SK-N-SH (cell line): ENCODE measurements around the gene ORC6. TPM values are rescaled to one million over a fixed set of nuclear protein-coding genes. Genes with fewer than 3 reads are reported as not detected.

ENCODE experiments used
- CTCF ChIA-PET: fragments of 300-600, 350-600 bp; formaldehyde crosslinking; extraction: SDS; loops from one replicate; lab custom pipeline; 2021; lab: Yijun Ruan, JAX
- POLR2A ChIA-PET: fragments of 350-600 bp; sonication (Branson Sonifier 250); formaldehyde crosslinking; extraction: SDS; loops from one replicate; lab custom pipeline; 2020; ENCODE audit warnings: antibody characterized with exemption, inconsistent platforms; lab: Yijun Ruan, JAX
- DNase-seq: peaks from one replicate; pipeline ENCODE4 v3.0.0; 2012
- H2AFZ ChIP-seq: fragments of 200-600 bp; sonication (generic); 2 replicates; pipeline ENCODE4 v1.8.1; 2016; ENCODE audit warnings: antibody characterized with exemption, mild to moderate bottlenecking, low read depth
- H3F3A ChIP-seq: fragments of 200-600 bp; sonication (generic); replicated peaks from 2 replicates; pipeline ENCODE3; 2016; ENCODE audit warnings: antibody characterized with exemption, mild to moderate bottlenecking; ENCODE audit not compliant: insufficient read depth
- H3K27ac ChIP-seq, 2 experiments: fragments of 200-500 bp in 1 of 2; fragments of 200-600 bp in 1 of 2; sonication (Bioruptor generic) in 1 of 2; sonication (generic), shearing (Covaris generic) in 1 of 2; 2 replicates each; pipeline versions ENCODE4 v1.5.1 to v1.6.1; 2014 to 2016; ENCODE audit warnings: low read depth in 2 of 2, inconsistent platforms in 1 of 2, low read length in 1 of 2, mild to moderate bottlenecking in 1 of 2, mixed read lengths in 1 of 2
- H3K27me3 ChIP-seq: fragments of 200-600 bp; sonication (generic), shearing (Covaris generic); 2 replicates; pipeline ENCODE4 v1.6.1; 2016; ENCODE audit warnings: mixed run types; ENCODE audit not compliant: insufficient read depth
- H3K36me3 ChIP-seq, 2 experiments: fragments of 200-500 bp in 1 of 2; fragments of 200-600 bp in 1 of 2; sonication (Bioruptor generic) in 1 of 2; sonication (generic) in 1 of 2; replicated peaks in 1 of 2; 2 replicates each; pipeline versions ENCODE3 to v1.5.1; 2014 to 2016; ENCODE audit warnings: low read length in 1 of 2, mild to moderate bottlenecking in 1 of 2; ENCODE audit not compliant: insufficient read depth in 2 of 2, control insufficient read depth in 1 of 2
- H3K4me1 ChIP-seq, 2 experiments: fragments of 200-500 bp in 1 of 2; fragments of 200-600 bp in 1 of 2; sonication (Bioruptor generic) in 1 of 2; sonication (generic), shearing (Covaris generic) in 1 of 2; 2 replicates each; pipeline versions ENCODE4 v1.5.1 to v1.6.1; 2014 to 2016; ENCODE audit warnings: low read depth in 1 of 2, low read length in 1 of 2, mixed run types in 1 of 2; ENCODE audit not compliant: insufficient read depth in 2 of 2, control insufficient read depth in 1 of 2
- H3K4me2 ChIP-seq: fragments of 200-600 bp; sonication (generic), shearing (Covaris generic); 2 replicates; pipeline ENCODE4 v1.6.1; 2017; ENCODE audit warnings: mixed run types
- H3K4me3 ChIP-seq, 2 experiments: fragments of 200-500 bp in 1 of 2; fragments of 200-600 bp in 1 of 2; sonication (Bioruptor generic) in 1 of 2; sonication (generic), shearing (Covaris generic) in 1 of 2; 2 replicates each; pipeline versions ENCODE4 v1.5.1 to v1.8.1; 2014 to 2016; ENCODE audit warnings: low read depth in 2 of 2, inconsistent platforms in 1 of 2, low read length in 1 of 2, mild to moderate bottlenecking in 1 of 2, mixed read lengths in 1 of 2, moderate library complexity in 1 of 2
- H3K79me2 ChIP-seq: fragments of 200-600 bp; sonication (generic); 2 replicates; pipeline ENCODE4 v1.8.1; 2017; ENCODE audit warnings: mild to moderate bottlenecking; ENCODE audit not compliant: insufficient read depth
- H3K9ac ChIP-seq: fragments of 200-600 bp; sonication (generic); 2 replicates; pipeline ENCODE4 v1.6.1; 2017; ENCODE audit warnings: mixed run types
- H3K9me2 ChIP-seq: fragments of 200-600 bp; sonication (generic); 2 replicates; pipeline ENCODE4 v1.6.1; 2017; ENCODE audit warnings: mixed run types
- H3K9me3 ChIP-seq: fragments of 200-600 bp; sonication (generic); 2 replicates; pipeline ENCODE4 v1.6.1; 2017; ENCODE audit warnings: mixed run types, mild to moderate bottlenecking, moderate library complexity
- H4K20me1 ChIP-seq: fragments of 200-600 bp; sonication (generic); 2 replicates; pipeline ENCODE4 v1.6.1; 2017; ENCODE audit warnings: mild to moderate bottlenecking, mixed run types; ENCODE audit not compliant: insufficient read depth
- ELF1 ChIP-seq: IDR thresholded peaks from 2 replicates; pipeline ENCODE4 v1.4.0; 2012
- EP300 ChIP-seq, 2 experiments: IDR thresholded peaks; 2 replicates each; pipeline versions ENCODE4 v1.4.0 to v1.6.1; 2012; ENCODE audit warnings: borderline replicate concordance in 1 of 2, low read depth in 1 of 2, low read length in 1 of 2
- FOSL2 ChIP-seq: IDR thresholded peaks from 2 replicates; pipeline ENCODE4 v1.4.0; 2012; ENCODE audit warnings: low read depth, mild to moderate bottlenecking, moderate library complexity, borderline replicate concordance
- FOXM1 ChIP-seq: IDR thresholded peaks from 2 replicates; pipeline ENCODE4 v1.4.0; 2012; ENCODE audit warnings: low read depth, mild to moderate bottlenecking
- JUND ChIP-seq: IDR thresholded peaks from 2 replicates; pipeline ENCODE4 v1.4.0; 2012
- MEF2A ChIP-seq: IDR thresholded peaks from 2 replicates; pipeline ENCODE4 v1.4.0; 2012; ENCODE audit warnings: low read depth, borderline replicate concordance
- MXI1 ChIP-seq: IDR thresholded peaks from 2 replicates; pipeline ENCODE4 v1.6.1; 2012; ENCODE audit warnings: mild to moderate bottlenecking, low read depth, low read length, improper control_type of control experiment
- NRF1 ChIP-seq: IDR thresholded peaks from 2 replicates; pipeline ENCODE4 v1.6.1; 2012; ENCODE audit warnings: low read depth, mild to moderate bottlenecking, low read length
- POLR2AphosphoS5 ChIP-seq: IDR thresholded peaks from 2 replicates; pipeline ENCODE4 v1.6.1; 2012; ENCODE audit warnings: low read depth, low read length
- RCOR1 ChIP-seq: fragments of 150-350 bp; IDR thresholded peaks from 2 replicates; pipeline ENCODE4 v1.6.1; 2017; ENCODE audit warnings: antibody characterized with exemption, low read length
- RFX5 ChIP-seq: IDR thresholded peaks from 2 replicates; pipeline ENCODE4 v1.6.1; 2012; ENCODE audit warnings: mild to moderate bottlenecking, improper control_type of control experiment, low read length
- TAF1 ChIP-seq: IDR thresholded peaks from 2 replicates; pipeline ENCODE4 v1.6.1; 2012; ENCODE audit warnings: low read depth, mild to moderate bottlenecking, low read length, moderate library complexity, borderline replicate concordance
- WGBS: methylation state at CpG from one replicate; pipeline ENCODE4 v1.1.6; 2017; ENCODE audit warnings: low lambda C conversion rate; 5-methylcytosine and 5-hydroxymethylcytosine counted together
- polyA plus RNA-seq, 3 experiments: library from polyadenylated mRNA; depleted of rRNA; stranded (reverse); fragments of >200 nt; gene quantifications; 2 replicates each; pipeline ENCODE4 v1.2.3, GENCODE V29; 2012
- TF ChIP-seq, protein P1 (sequence below): fragments of 150-350 bp; IDR thresholded peaks from 2 replicates; pipeline ENCODE4 v1.6.1; 2016; ENCODE audit warnings: mild to moderate bottlenecking, low read depth, low read length
- TF ChIP-seq, protein P2 (sequence below): fragments of 150-350 bp; IDR thresholded peaks from 2 replicates; pipeline ENCODE4 v1.6.1; 2017; ENCODE audit warnings: antibody characterized with exemption, low read length, low read depth, borderline replicate concordance
- TF ChIP-seq, protein P3 (sequence below): fragments of 200-600 bp; sonication (generic); IDR thresholded peaks from 2 replicates; pipeline ENCODE4 v1.6.1; 2017; ENCODE audit warnings: antibody characterized with exemption, mild to moderate bottlenecking, moderate library complexity
- TF ChIP-seq, protein P4 (sequence below): IDR thresholded peaks from 2 replicates; pipeline ENCODE4; 2012
- TF ChIP-seq, protein P5 (sequence below): IDR thresholded peaks from 2 replicates; pipeline ENCODE4 v1.4.0; 2012; ENCODE audit warnings: low read depth, borderline replicate concordance

The ORC6 gene
- polyA plus RNA-seq, 1 of the 3 experiments (the other 2 are of a cell fraction) = 17.4 TPM

DNA sequence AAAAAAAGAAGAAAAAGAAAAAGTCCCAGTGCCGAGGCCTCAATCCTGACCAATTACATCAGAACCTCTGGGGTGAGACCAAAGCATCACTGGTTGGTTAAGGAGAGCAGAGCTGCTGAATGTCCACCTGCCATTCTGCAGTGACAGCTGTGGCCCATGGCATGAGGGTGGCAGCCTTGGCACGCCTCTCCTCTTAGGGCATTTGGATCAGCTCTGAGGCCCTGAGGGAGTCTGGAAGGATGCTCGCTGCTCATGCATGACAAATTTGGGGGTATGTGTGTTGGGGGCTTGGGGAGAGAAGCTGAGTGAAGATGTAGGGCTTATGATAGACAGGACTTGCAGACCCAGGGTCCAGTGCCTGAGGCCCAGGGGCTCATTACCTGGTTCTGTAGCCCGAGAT, 32.4 kb downstream of the ORC6 start:
- no peaks in the 10 kb centered on the region for H3K9me2 ChIP-seq
- H3K9ac ChIP-seq = no peak overlapping the region
- H4K20me1 ChIP-seq = no peaks in the 10 kb centered on the region
- no peaks in the 10 kb centered on the region for H3K79me2 ChIP-seq
- no peak overlapping the region for H3K27ac ChIP-seq
- H2AFZ ChIP-seq = no peak overlapping the region
- no peak for DNase-seq
- CTCF ChIA-PET = interaction anchor here (0.7 to 1.3 kb wide), 2 partner anchors 25 to 35 kb away, joined by 3 to 4 read pairs; no protein-coding TSS in a partner anchor
- POLR2A ChIA-PET = interaction anchor here (0.7 kb wide), 1 partner anchor 1537 kb away, joined by 3 read pairs; no protein-coding TSS in a partner anchor
- H3K4me1 ChIP-seq = peaks cover 0 to 2% of the 10 kb centered on the region in 2 experiments; a peak in 1 of 4 replicates
- H3K4me2 ChIP-seq = no peak overlapping the region
- no peak overlapping the region for H3K4me3 ChIP-seq
- no peaks in the 10 kb centered on the region for H3K27me3 ChIP-seq
- H3K9me3 ChIP-seq = 0 out of 2 replicates have a peak, but pooled peaks cover 6% of the 10 kb centered on the region
- no peaks in the 10 kb centered on the region for H3F3A ChIP-seq
- H3K36me3 ChIP-seq = no peaks in the 10 kb centered on the region
- TF ChIP-seq TAF1 = no peak
- TF ChIP-seq MXI1 = no peak
- no peak for TF ChIP-seq MEF2A
- TF ChIP-seq, protein P1, sequence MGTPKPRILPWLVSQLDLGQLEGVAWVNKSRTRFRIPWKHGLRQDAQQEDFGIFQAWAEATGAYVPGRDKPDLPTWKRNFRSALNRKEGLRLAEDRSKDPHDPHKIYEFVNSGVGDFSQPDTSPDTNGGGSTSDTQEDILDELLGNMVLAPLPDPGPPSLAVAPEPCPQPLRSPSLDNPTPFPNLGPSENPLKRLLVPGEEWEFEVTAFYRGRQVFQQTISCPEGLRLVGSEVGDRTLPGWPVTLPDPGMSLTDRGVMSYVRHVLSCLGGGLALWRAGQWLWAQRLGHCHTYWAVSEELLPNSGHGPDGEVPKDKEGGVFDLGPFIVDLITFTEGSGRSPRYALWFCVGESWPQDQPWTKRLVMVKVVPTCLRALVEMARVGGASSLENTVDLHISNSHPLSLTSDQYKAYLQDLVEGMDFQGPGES = no peak
- no peak for TF ChIP-seq FOXM1
- no peak for TF ChIP-seq ELF1
- TF ChIP-seq, protein P2, sequence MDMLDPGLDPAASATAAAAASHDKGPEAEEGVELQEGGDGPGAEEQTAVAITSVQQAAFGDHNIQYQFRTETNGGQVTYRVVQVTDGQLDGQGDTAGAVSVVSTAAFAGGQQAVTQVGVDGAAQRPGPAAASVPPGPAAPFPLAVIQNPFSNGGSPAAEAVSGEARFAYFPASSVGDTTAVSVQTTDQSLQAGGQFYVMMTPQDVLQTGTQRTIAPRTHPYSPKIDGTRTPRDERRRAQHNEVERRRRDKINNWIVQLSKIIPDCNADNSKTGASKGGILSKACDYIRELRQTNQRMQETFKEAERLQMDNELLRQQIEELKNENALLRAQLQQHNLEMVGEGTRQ = no peak
- no peak for TF ChIP-seq RFX5
- TF ChIP-seq, protein P3, sequence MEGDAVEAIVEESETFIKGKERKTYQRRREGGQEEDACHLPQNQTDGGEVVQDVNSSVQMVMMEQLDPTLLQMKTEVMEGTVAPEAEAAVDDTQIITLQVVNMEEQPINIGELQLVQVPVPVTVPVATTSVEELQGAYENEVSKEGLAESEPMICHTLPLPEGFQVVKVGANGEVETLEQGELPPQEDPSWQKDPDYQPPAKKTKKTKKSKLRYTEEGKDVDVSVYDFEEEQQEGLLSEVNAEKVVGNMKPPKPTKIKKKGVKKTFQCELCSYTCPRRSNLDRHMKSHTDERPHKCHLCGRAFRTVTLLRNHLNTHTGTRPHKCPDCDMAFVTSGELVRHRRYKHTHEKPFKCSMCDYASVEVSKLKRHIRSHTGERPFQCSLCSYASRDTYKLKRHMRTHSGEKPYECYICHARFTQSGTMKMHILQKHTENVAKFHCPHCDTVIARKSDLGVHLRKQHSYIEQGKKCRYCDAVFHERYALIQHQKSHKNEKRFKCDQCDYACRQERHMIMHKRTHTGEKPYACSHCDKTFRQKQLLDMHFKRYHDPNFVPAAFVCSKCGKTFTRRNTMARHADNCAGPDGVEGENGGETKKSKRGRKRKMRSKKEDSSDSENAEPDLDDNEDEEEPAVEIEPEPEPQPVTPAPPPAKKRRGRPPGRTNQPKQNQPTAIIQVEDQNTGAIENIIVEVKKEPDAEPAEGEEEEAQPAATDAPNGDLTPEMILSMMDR = no peak
- no peak for TF ChIP-seq RCOR1
- no peak for TF ChIP-seq POLR2AphosphoS5
- TF ChIP-seq JUND = no peak
- no peak for TF ChIP-seq FOSL2
- TF ChIP-seq, protein P4, sequence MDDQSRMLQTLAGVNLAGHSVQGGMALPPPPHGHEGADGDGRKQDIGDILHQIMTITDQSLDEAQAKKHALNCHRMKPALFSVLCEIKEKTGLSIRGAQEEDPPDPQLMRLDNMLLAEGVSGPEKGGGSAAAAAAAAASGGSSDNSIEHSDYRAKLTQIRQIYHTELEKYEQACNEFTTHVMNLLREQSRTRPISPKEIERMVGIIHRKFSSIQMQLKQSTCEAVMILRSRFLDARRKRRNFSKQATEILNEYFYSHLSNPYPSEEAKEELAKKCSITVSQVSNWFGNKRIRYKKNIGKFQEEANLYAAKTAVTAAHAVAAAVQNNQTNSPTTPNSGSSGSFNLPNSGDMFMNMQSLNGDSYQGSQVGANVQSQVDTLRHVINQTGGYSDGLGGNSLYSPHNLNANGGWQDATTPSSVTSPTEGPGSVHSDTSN = no peak
- TF ChIP-seq, protein P5, sequence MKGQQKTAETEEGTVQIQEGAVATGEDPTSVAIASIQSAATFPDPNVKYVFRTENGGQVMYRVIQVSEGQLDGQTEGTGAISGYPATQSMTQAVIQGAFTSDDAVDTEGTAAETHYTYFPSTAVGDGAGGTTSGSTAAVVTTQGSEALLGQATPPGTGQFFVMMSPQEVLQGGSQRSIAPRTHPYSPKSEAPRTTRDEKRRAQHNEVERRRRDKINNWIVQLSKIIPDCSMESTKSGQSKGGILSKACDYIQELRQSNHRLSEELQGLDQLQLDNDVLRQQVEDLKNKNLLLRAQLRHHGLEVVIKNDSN = no peak
- no peak for TF ChIP-seq NRF1
- no peak for TF ChIP-seq EP300 (IDR thresholded peaks at IDR 0.05; ENCODE audit: borderline replicate concordance in 1 of 2, low read depth in 1 of 2, low read length in 1 of 2)
- 70% methylated on average over 4 of the region's 4 CpGs for WGBS
